GM18517 (cell line): ENCODE data around the gene OR9A2.
"Not testable (repeated sequence)": the region's sequence is repeated elsewhere in the genome, so short reads cannot be mapped to it uniquely, and the experiment has no call there.

Experiments
- ATAC-seq: cut with Tn5 transposase; IDR thresholded peaks from one replicate; pipeline ENCODE4 v1.9.1; 2021; ENCODE audit warnings: mild to moderate bottlenecking, moderate library complexity; ENCODE audit not compliant: unreplicated experiment

Gene OR9A2

DNA sequence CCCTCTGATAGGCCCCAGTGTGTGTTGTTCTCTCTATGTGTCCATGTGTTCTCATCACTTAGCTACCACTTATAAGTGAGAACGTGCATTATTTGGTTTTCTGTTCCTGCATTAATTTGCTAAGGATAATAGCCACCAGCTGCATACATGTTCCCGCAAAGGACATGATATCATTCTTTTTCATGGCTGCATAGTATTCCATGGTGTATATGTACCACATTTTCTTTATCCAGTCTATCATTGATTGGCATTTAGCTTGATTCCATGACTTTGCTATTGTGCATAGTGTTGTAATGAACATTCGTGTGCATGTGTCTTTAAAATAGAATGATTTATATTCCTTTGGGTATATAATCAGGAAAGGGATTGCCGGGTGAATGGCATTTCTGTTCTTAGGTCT, 48.5 kb downstream of the OR9A2 start:
- not testable (repeated sequence) for ATAC-seq
